SU-DHL-6 (cell line): ENCODE results near the gene CLPTM1L.
A peak's percentile ranks its signal among the peaks of the same experiment; 100 is the strongest.
"Not testable (repeated sequence)": the region's sequence is repeated elsewhere in the genome, so short reads cannot be mapped to it uniquely, and the experiment has no call there.

ENCODE experiments used
- H2AFZ ChIP-seq: fragments of 200-600 bp; sonication (generic); 2 replicates; pipeline ENCODE4 v1.6.1; 2014; ENCODE audit warnings: low read depth, mild to moderate bottlenecking, moderate library complexity, mixed read lengths, antibody characterized with exemption, low read length; ENCODE audit not compliant: severe bottlenecking
- H3F3A ChIP-seq: fragments of 200-600 bp; shearing (Covaris generic); 2 replicates; pipeline ENCODE4 v1.6.0; 2016; ENCODE audit warnings: antibody characterized with exemption, mild to moderate bottlenecking; ENCODE audit not compliant: insufficient read depth
- H3K27ac ChIP-seq: fragments of 200-600 bp; sonication (generic); 2 replicates; pipeline ENCODE4 v1.5.1; 2016; ENCODE audit warnings: low read depth, mild to moderate bottlenecking, low read length, moderate library complexity, mixed read lengths
- H3K27me3 ChIP-seq: fragments of 200-600 bp; sonication (generic), shearing (Covaris generic); 2 replicates; pipeline ENCODE4 v1.6.0; 2014; ENCODE audit warnings: mild to moderate bottlenecking, low read length
- H3K36me3 ChIP-seq: fragments of 200-600 bp; sonication (generic); 2 replicates; pipeline ENCODE4 v1.6.1; 2014; ENCODE audit warnings: mild to moderate bottlenecking, low read length, mixed read lengths
- H3K4me2 ChIP-seq: fragments of 300-600, 200-600 bp; shearing (Covaris generic), sonication (generic); 2 replicates; pipeline ENCODE4 v1.6.0; 2014; ENCODE audit warnings: low read length, low read depth, mild to moderate bottlenecking; ENCODE audit not compliant: poor library complexity, severe bottlenecking
- H3K4me3 ChIP-seq: fragments of 200-600 bp; sonication (generic); 2 replicates; pipeline ENCODE4 v1.5.1; 2014; ENCODE audit warnings: antibody characterized with exemption, low read length, mild to moderate bottlenecking, mixed read lengths; ENCODE audit not compliant: insufficient read depth, poor library complexity, severe bottlenecking
- H3K79me2 ChIP-seq: fragments of 200-600 bp; sonication (generic); 2 replicates; pipeline ENCODE4 v1.6.1; 2014; ENCODE audit warnings: mild to moderate bottlenecking, low read length, moderate library complexity; ENCODE audit not compliant: insufficient read depth
- H3K9ac ChIP-seq: fragments of 200-600 bp; sonication (generic); 2 replicates; pipeline ENCODE4 v1.7.0; 2014; ENCODE audit warnings: mild to moderate bottlenecking, low read length
- H3K9me2 ChIP-seq: fragments of 200-600 bp; sonication (generic); replicated peaks from 2 replicates; pipeline ENCODE4 v1.6.1; 2014; ENCODE audit warnings: low read length; ENCODE audit not compliant: insufficient read depth
- H3K9me3 ChIP-seq: fragments of 200-600 bp; sonication (generic); 2 replicates; pipeline ENCODE4 v1.6.1; 2014; ENCODE audit warnings: low read length, mixed read lengths; ENCODE audit not compliant: insufficient read depth
- H4K20me1 ChIP-seq: fragments of 200-600 bp; sonication (generic); 2 replicates; pipeline ENCODE4 v1.6.1; 2014; ENCODE audit warnings: low read depth, mild to moderate bottlenecking, antibody characterized with exemption, low read length, moderate library complexity, mixed read lengths
- EZH2phosphoT487 ChIP-seq: fragments of 200-600 bp; sonication (generic), shearing (Covaris generic); conservative IDR thresholded peaks from 2 replicates; pipeline ENCODE4 v1.6.1; 2018; ENCODE audit warnings: mild to moderate bottlenecking, antibody characterized with exemption, low read length, moderate library complexity, mixed read lengths
- TF ChIP-seq, protein P1 (sequence below): fragments of 200-600 bp; sonication (generic); IDR thresholded peaks from one replicate; pipeline ENCODE4 v1.5.1; 2017; ENCODE audit warnings: antibody characterized with exemption, mild to moderate bottlenecking, low read length, moderate library complexity; ENCODE audit not compliant: insufficient read depth, poor library complexity, severe bottlenecking

Gene CLPTM1L

GRCh38 chr5:1292139-1292538 lies 52.8 kb downstream of the CLPTM1L start:
- TF ChIP-seq, protein P1, sequence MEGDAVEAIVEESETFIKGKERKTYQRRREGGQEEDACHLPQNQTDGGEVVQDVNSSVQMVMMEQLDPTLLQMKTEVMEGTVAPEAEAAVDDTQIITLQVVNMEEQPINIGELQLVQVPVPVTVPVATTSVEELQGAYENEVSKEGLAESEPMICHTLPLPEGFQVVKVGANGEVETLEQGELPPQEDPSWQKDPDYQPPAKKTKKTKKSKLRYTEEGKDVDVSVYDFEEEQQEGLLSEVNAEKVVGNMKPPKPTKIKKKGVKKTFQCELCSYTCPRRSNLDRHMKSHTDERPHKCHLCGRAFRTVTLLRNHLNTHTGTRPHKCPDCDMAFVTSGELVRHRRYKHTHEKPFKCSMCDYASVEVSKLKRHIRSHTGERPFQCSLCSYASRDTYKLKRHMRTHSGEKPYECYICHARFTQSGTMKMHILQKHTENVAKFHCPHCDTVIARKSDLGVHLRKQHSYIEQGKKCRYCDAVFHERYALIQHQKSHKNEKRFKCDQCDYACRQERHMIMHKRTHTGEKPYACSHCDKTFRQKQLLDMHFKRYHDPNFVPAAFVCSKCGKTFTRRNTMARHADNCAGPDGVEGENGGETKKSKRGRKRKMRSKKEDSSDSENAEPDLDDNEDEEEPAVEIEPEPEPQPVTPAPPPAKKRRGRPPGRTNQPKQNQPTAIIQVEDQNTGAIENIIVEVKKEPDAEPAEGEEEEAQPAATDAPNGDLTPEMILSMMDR, result no peak
- TF ChIP-seq EZH2phosphoT487, result no peak
- no peaks in the 10 kb centered on the region for H4K20me1 ChIP-seq
- H3F3A ChIP-seq, result peaks cover 23% of the 10 kb centered on the region
- peak overlapping the region; percentile 67 for H3K4me2 ChIP-seq
- H3K9ac ChIP-seq, result peak overlapping the region; percentile 40
- H3K79me2 ChIP-seq, result peaks cover 52% of the 10 kb centered on the region
- H3K27me3 ChIP-seq, result no peaks in the 10 kb centered on the region
- H3K27ac ChIP-seq, result peak overlapping the region; percentile 87
- peak overlapping the region; percentile 20 for H3K4me3 ChIP-seq
- peaks cover 12% of the 10 kb centered on the region; the same call in 1 of the 2 replicates for H3K36me3 ChIP-seq
- H2AFZ ChIP-seq, result no peak overlapping the region
- H3K9me2 ChIP-seq, result no peaks in the 10 kb centered on the region
- no peaks in the 10 kb centered on the region for H3K9me3 ChIP-seq

GRCh38 chr5:1291611-1292080 lies 53.3 kb downstream of the CLPTM1L start:
- no peaks in the 10 kb centered on the region for H3K27me3 ChIP-seq
- no peaks in the 10 kb centered on the region for H3K9me3 ChIP-seq
- H3K4me3 ChIP-seq, result no peak overlapping the region
- no peak for TF ChIP-seq EZH2phosphoT487
- H4K20me1 ChIP-seq, result no peaks in the 10 kb centered on the region
- peaks cover 17% of the 10 kb centered on the region; the same call in 1 of the 2 replicates for H3K36me3 ChIP-seq
- peak overlapping the region; percentile 40 for H3K9ac ChIP-seq
- peaks cover 21% of the 10 kb centered on the region for H3F3A ChIP-seq
- H3K27ac ChIP-seq, result peak overlapping the region; percentile 87
- no peak overlapping the region for H2AFZ ChIP-seq
- peaks cover 57% of the 10 kb centered on the region for H3K79me2 ChIP-seq
- H3K9me2 ChIP-seq, result no peaks in the 10 kb centered on the region
- peak overlapping the region; percentile 67 for H3K4me2 ChIP-seq

GRCh38 chr5:1290956-1291355 lies 53.9 kb downstream of the CLPTM1L start:
- not testable (repeated sequence) for H3K27me3 ChIP-seq, H4K20me1 ChIP-seq, H3K9ac ChIP-seq, H3K4me3 ChIP-seq, H3K27ac ChIP-seq, H3K9me2 ChIP-seq, H2AFZ ChIP-seq, H3K9me3 ChIP-seq, H3K4me2 ChIP-seq
- Histone ChIP-seq H3K36me3 (peaks cover 13% of the 10 kb centered on the region; the same call in 1 of the 2 replicates), H3K79me2 (peaks cover 64% of the 10 kb centered on the region), H3F3A (peaks cover 15% of the 10 kb centered on the region)

GRCh38 chr5:1289559-1289958 lies 55.3 kb downstream of the CLPTM1L start:
- Histone ChIP-seq H3K36me3 (peaks cover 13% of the 10 kb centered on the region; the same call in 1 of the 2 replicates), H3F3A (peaks cover 13% of the 10 kb centered on the region), H3K79me2 (peaks cover 74% of the 10 kb centered on the region)
- not testable (repeated sequence) for H3K9ac ChIP-seq, H3K4me2 ChIP-seq, H3K9me3 ChIP-seq, H4K20me1 ChIP-seq, H3K27me3 ChIP-seq, H3K27ac ChIP-seq, H3K9me2 ChIP-seq, H3K4me3 ChIP-seq, H2AFZ ChIP-seq
